ENCODE results near the gene ABCC1. TPM values are rescaled to one million over a fixed set of nuclear protein-coding genes. Genes with fewer than 3 reads are reported as not detected.

ABCC1 gene
- polyA plus RNA-seq, 1 of the 3 experiments (the other 2 are of a cell fraction): 23.7 TPM

GRCh38 chr16:16175296-16175695, 225.9 kb downstream of the ABCC1 start:
- WGBS (ENCODE audit: low lambda C conversion rate): no CpG with 5 or more reads among the region's 5 CpGs
- Histone ChIP-seq H3F3A (replicated peaks; ENCODE audit: insufficient read depth) (no peaks in the 10 kb centered on the region), H3K4me2 (no peak overlapping the region), H3K79me2 (ENCODE audit: insufficient read depth) (no peaks in the 10 kb centered on the region), H3K4me3 (ENCODE audit: low read depth in 2 of 2, low read length in 1 of 2) (no peak overlapping the region), H3K36me3 (replicated peaks in 1 of 2; ENCODE audit: control insufficient read depth in 1 of 2, insufficient read depth in 2 of 2, low read length in 1 of 2) (no peaks in the 10 kb centered on the region), H3K9me2 (no peaks in the 10 kb centered on the region), H3K27me3 (ENCODE audit: insufficient read depth) (no peaks in the 10 kb centered on the region), H3K9ac (no peak overlapping the region), H3K9me3 (no peaks in the 10 kb centered on the region), H3K27ac (ENCODE audit: low read depth in 2 of 2, low read length in 1 of 2) (peak overlapping the region in 1 of 2 experiments; percentile 41; a peak in 2 of 4 replicates), H3K4me1 (ENCODE audit: control insufficient read depth in 1 of 2, insufficient read depth in 2 of 2, low read depth in 1 of 2, low read length in 1 of 2) (peaks cover 0 to 11% of the 10 kb centered on the region in 2 experiments; a peak in 1 of 4 replicates), H4K20me1 (ENCODE audit: insufficient read depth) (no peaks in the 10 kb centered on the region), H2AFZ (ENCODE audit: low read depth) (no peak overlapping the region)
- TF ChIP-seq CHD2 (IDR thresholded peaks at IDR 0.05; ENCODE audit: low read length, partially characterized antibody) (no peak), PBX3 (IDR thresholded peaks at IDR 0.05) (no peak), RCOR1 (IDR thresholded peaks at IDR 0.05; ENCODE audit: low read length) (peak; percentile 55; the same call in 1 of the 2 replicates), USF1 (IDR thresholded peaks at IDR 0.05; ENCODE audit: borderline replicate concordance, low read depth) (no peak), EP300 (IDR thresholded peaks at IDR 0.05; ENCODE audit: borderline replicate concordance in 1 of 2, low read depth in 1 of 2, low read length in 1 of 2) (0 out of 4 replicates have a peak, but pooled peaks of 1 of the 2 experiments have one; percentile 26), MEF2A (IDR thresholded peaks at IDR 0.05; ENCODE audit: borderline replicate concordance, low read depth) (no peak), SMC3 (IDR thresholded peaks at IDR 0.05; ENCODE audit: low read depth, low read length) (no peak), IRF3 (IDR thresholded peaks at IDR 0.05; ENCODE audit: low read depth, low read length) (no peak), FOXJ3 (CRISPR knock-in tag; IDR thresholded peaks at IDR 0.05) (peak; percentile 26; the same call in 1 of the 2 replicates), YY1 (IDR thresholded peaks at IDR 0.05; ENCODE audit: low read depth) (no peak), MXI1 (IDR thresholded peaks at IDR 0.05; ENCODE audit: low read depth, low read length) (peak; percentile 88), TCF12 (IDR thresholded peaks at IDR 0.05) (no peak), TAF1 (IDR thresholded peaks at IDR 0.05; ENCODE audit: borderline replicate concordance, low read depth, low read length) (no peak), SIN3A (IDR thresholded peaks at IDR 0.05; ENCODE audit: borderline replicate concordance, low read depth, low read length) (no peak), REST (IDR thresholded peaks at IDR 0.05; ENCODE audit: low read depth, low read length) (no peak), POLR2AphosphoS5 (IDR thresholded peaks at IDR 0.05; ENCODE audit: low read depth, low read length) (no peak)
- ChIA-PET POLR2A (interaction anchor here (1.0 kb wide), 1 partner anchor 25 kb away, joined by 4 read pairs; no protein-coding TSS in a partner anchor), CTCF (interaction anchor here (0.8 to 2.5 kb wide), 4 partner anchors 8 to 301 kb away, joined by 3 to 8 read pairs (median 4); no protein-coding TSS in a partner anchor)
- peak; percentile 70 for DNase-seq

Data from SK-N-SH (cell line).